Activated CD4-positive, alpha-beta T cell treated with anti-CD3 and anti-CD28 coated beads, Interleukin-2, amount 10 ng/mL, durations not matched to agents 24 days and 14 days (primary cell): ENCODE data around the gene STIM2. TPM values are rescaled to one million over a fixed set of nuclear protein-coding genes. Genes with fewer than 3 reads are reported as not detected.
"Not testable (repeated sequence)": the region's sequence is repeated elsewhere in the genome, so short reads cannot be mapped to it uniquely, and the experiment has no call there.

Source experiments
- DNase-seq: peaks from one replicate; pipeline ENCODE4 v3.0.0; 2022
- H3K27ac Mint-ChIP-seq: one replicate; pipeline ENCODE4 v1.8.0; 2022; ENCODE audit warnings: mild to moderate bottlenecking, mixed read lengths
- H3K27me3 Mint-ChIP-seq: one replicate; pipeline ENCODE4 v1.8.0; 2022; ENCODE audit warnings: mixed read lengths
- H3K36me3 Mint-ChIP-seq: one replicate; pipeline ENCODE4 v1.8.0; 2022; ENCODE audit warnings: low read depth, mild to moderate bottlenecking, mixed read lengths
- H3K4me1 Mint-ChIP-seq: one replicate; pipeline ENCODE4 v1.8.0; 2021; ENCODE audit warnings: mixed read lengths
- H3K4me3 Mint-ChIP-seq: one replicate; pipeline ENCODE4 v1.8.0; 2022; ENCODE audit warnings: mild to moderate bottlenecking, moderate library complexity, mixed read lengths
- H3K9me3 Mint-ChIP-seq: one replicate; pipeline ENCODE4 v1.8.0; 2021; ENCODE audit warnings: mixed read lengths
- intact Hi-C: fragments of 100-400 bp; cut with micrococcal nuclease; formaldehyde crosslinking; loops from one replicate; pipeline ENCODE4 v1.15.1; 2023
- total RNA-seq: library from RNA; stranded (reverse); gene quantifications from 2 replicates; pipeline ENCODE4 v1.2.3, GENCODE V29; 2022

Gene STIM2
- total RNA-seq, 1 donor from 2014 or later: 46.0 TPM

GRCh38 chr4:26823583-26823982, 37.1 kb upstream of the STIM2 start:
- Mint-ChIP-seq H3K4me1 (peaks cover 15% of the 10 kb centered on the region), H3K9me3 (peaks cover 18% of the 10 kb centered on the region), H3K36me3 (peaks cover 12% of the 10 kb centered on the region), H3K27ac (no peak overlapping the region), H3K27me3 (no peaks in the 10 kb centered on the region), H3K4me3 (no peak overlapping the region)
- intact Hi-C loops: no loop called here
- DNase-seq: no peak

GRCh38 chr4:26824667-26825066, 36.0 kb upstream of the STIM2 start:
- DNase-seq: no peak
- intact Hi-C loops: no loop called here
- H3K27ac Mint-ChIP-seq: no peak overlapping the region
- no peak overlapping the region for H3K4me3 Mint-ChIP-seq
- H3K4me1 Mint-ChIP-seq: peaks cover 15% of the 10 kb centered on the region
- peaks cover 18% of the 10 kb centered on the region for H3K9me3 Mint-ChIP-seq
- H3K27me3 Mint-ChIP-seq: no peaks in the 10 kb centered on the region
- H3K36me3 Mint-ChIP-seq: peaks cover 12% of the 10 kb centered on the region

- H3K27ac Mint-ChIP-seq: no peak overlapping the region
- DNase-seq: no peak
- H3K4me3 Mint-ChIP-seq: no peak overlapping the region
- intact Hi-C loops: no loop called here
- peaks cover 14% of the 10 kb centered on the region for H3K4me1 Mint-ChIP-seq
- H3K36me3 Mint-ChIP-seq: peaks cover 12% of the 10 kb centered on the region
- no peaks in the 10 kb centered on the region for H3K27me3 Mint-ChIP-seq
- peaks cover 11% of the 10 kb centered on the region for H3K9me3 Mint-ChIP-seq
These were observed 33.9 kb upstream of the STIM2 start for GRCh38 chr4:26826721-26827120.

- Mint-ChIP-seq H3K36me3 (peaks cover 12% of the 10 kb centered on the region), H3K4me1 (peaks cover 11% of the 10 kb centered on the region), H3K9me3 (peaks cover 11% of the 10 kb centered on the region)
- H3K27ac Mint-ChIP-seq, H3K4me3 Mint-ChIP-seq, intact Hi-C loops, H3K27me3 Mint-ChIP-seq, DNase-seq: not testable (repeated sequence)
These were observed 33.3 kb upstream of the STIM2 start for GRCh38 chr4:26827336-26827735.

- H3K9me3 Mint-ChIP-seq: peaks cover 9% of the 10 kb centered on the region
- H3K27ac Mint-ChIP-seq: no peak overlapping the region
- no peak overlapping the region for H3K4me3 Mint-ChIP-seq
- intact Hi-C loops: no loop called here
- peaks cover 6% of the 10 kb centered on the region for H3K4me1 Mint-ChIP-seq
- no peaks in the 10 kb centered on the region for H3K27me3 Mint-ChIP-seq
- DNase-seq: no peak
- H3K36me3 Mint-ChIP-seq: peaks cover 7% of the 10 kb centered on the region
These were observed 32.8 kb upstream of the STIM2 start for GRCh38 chr4:26827798-26828197.

- H3K4me3 Mint-ChIP-seq: no peak overlapping the region
- intact Hi-C loops: no loop called here
- H3K9me3 Mint-ChIP-seq: no peaks in the 10 kb centered on the region
- no peak overlapping the region for H3K27ac Mint-ChIP-seq
- no peak for DNase-seq
- no peaks in the 10 kb centered on the region for H3K4me1 Mint-ChIP-seq
- H3K36me3 Mint-ChIP-seq: no peaks in the 10 kb centered on the region
- H3K27me3 Mint-ChIP-seq: no peaks in the 10 kb centered on the region
These were observed 31.6 kb upstream of the STIM2 start for GRCh38 chr4:26829018-26829417.

- Mint-ChIP-seq H3K27me3 (no peaks in the 10 kb centered on the region), H3K36me3 (no peaks in the 10 kb centered on the region), H3K27ac (no peak overlapping the region), H3K4me1 (no peaks in the 10 kb centered on the region), H3K9me3 (peaks cover 3% of the 10 kb centered on the region), H3K4me3 (no peak overlapping the region)
- intact Hi-C loops: no loop called here
- no peak for DNase-seq
These were observed 30.6 kb upstream of the STIM2 start for GRCh38 chr4:26830033-26830432.

GRCh38 chr4:26830701-26831100, 29.9 kb upstream of the STIM2 start:
- H3K4me3 Mint-ChIP-seq: no peak overlapping the region
- H3K4me1 Mint-ChIP-seq: no peaks in the 10 kb centered on the region
- no peaks in the 10 kb centered on the region for H3K36me3 Mint-ChIP-seq

GRCh38 chr4:26836539-26836938, 24.1 kb upstream of the STIM2 start:
- intact Hi-C loops: no loop called here
- no peak overlapping the region for H3K4me3 Mint-ChIP-seq

More at GRCh38 chr4:26830701-26831100, 29.9 kb upstream of the STIM2 start:
- H3K27me3 Mint-ChIP-seq: no peaks in the 10 kb centered on the region
- peaks cover 3% of the 10 kb centered on the region for H3K9me3 Mint-ChIP-seq
- DNase-seq: no peak
- no peak overlapping the region for H3K27ac Mint-ChIP-seq
- intact Hi-C loops: no loop called here

GRCh38 chr4:26837993-26838842, 22.4 kb upstream of the STIM2 start:
- no peak overlapping the region for H3K27ac Mint-ChIP-seq
- peaks cover 3% of the 10 kb centered on the region for H3K27me3 Mint-ChIP-seq
- no peaks in the 10 kb centered on the region for H3K36me3 Mint-ChIP-seq
- intact Hi-C loops: no loop called here
- peaks cover 4% of the 10 kb centered on the region for H3K4me1 Mint-ChIP-seq
- H3K4me3 Mint-ChIP-seq: no peak overlapping the region
- peaks cover 3% of the 10 kb centered on the region for H3K9me3 Mint-ChIP-seq
- no peak for DNase-seq

More at GRCh38 chr4:26836539-26836938, 24.1 kb upstream of the STIM2 start:
- H3K27ac Mint-ChIP-seq: no peak overlapping the region
- peaks cover 3% of the 10 kb centered on the region for H3K9me3 Mint-ChIP-seq
- H3K4me1 Mint-ChIP-seq: peaks cover 4% of the 10 kb centered on the region
- DNase-seq: no peak
- no peaks in the 10 kb centered on the region for H3K36me3 Mint-ChIP-seq
- H3K27me3 Mint-ChIP-seq: no peaks in the 10 kb centered on the region

DNA sequence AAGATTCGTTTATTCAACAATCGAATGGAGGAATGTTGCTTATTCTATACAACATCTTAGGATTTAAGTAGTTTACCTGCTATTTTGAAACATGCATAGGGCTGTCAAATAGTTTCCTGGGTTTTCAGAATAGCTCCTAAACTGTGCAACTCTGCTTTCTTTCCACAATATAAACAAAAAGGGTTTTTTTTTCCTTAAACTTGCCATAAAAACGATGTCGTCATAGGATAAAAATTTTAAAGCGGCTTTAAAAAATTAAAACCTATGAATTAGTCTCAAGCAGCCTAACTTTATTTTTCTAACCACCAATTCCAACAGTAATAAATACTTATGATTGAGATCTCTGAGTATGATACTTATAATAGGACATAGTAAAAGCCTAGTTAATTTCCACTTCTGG, 21.6 kb upstream of the STIM2 start:
- Mint-ChIP-seq H3K36me3 (no peaks in the 10 kb centered on the region), H3K27ac (no peak overlapping the region), H3K27me3 (peaks cover 8% of the 10 kb centered on the region), H3K4me3 (no peak overlapping the region), H3K4me1 (peaks cover 4% of the 10 kb centered on the region), H3K9me3 (peaks cover 3% of the 10 kb centered on the region)
- intact Hi-C loops: no loop called here
- DNase-seq: no peak

GRCh38 chr4:26839534-26839951, 21.1 kb upstream of the STIM2 start:
- H3K4me3 Mint-ChIP-seq: no peak overlapping the region
- intact Hi-C loops: no loop called here
- H3K9me3 Mint-ChIP-seq: peaks cover under 1% of the 10 kb centered on the region
- H3K27me3 Mint-ChIP-seq: peaks cover 9% of the 10 kb centered on the region
- DNase-seq: no peak
- H3K4me1 Mint-ChIP-seq: peaks cover 4% of the 10 kb centered on the region
- no peaks in the 10 kb centered on the region for H3K36me3 Mint-ChIP-seq
- no peak overlapping the region for H3K27ac Mint-ChIP-seq

GRCh38 chr4:26840786-26841185, 19.9 kb upstream of the STIM2 start:
- intact Hi-C loops: no loop called here
- DNase-seq: no peak
- Mint-ChIP-seq H3K4me1 (peaks cover 4% of the 10 kb centered on the region), H3K27ac (no peak overlapping the region), H3K27me3 (peaks cover 12% of the 10 kb centered on the region), H3K36me3 (no peaks in the 10 kb centered on the region), H3K4me3 (no peak overlapping the region), H3K9me3 (peaks cover 3% of the 10 kb centered on the region)

GRCh38 chr4:26842911-26843310, 17.7 kb upstream of the STIM2 start:
- no peak overlapping the region for H3K27ac Mint-ChIP-seq
- H3K9me3 Mint-ChIP-seq: peaks cover 3% of the 10 kb centered on the region
- H3K27me3 Mint-ChIP-seq: peaks cover 19% of the 10 kb centered on the region
- no peaks in the 10 kb centered on the region for H3K36me3 Mint-ChIP-seq
- no peak for DNase-seq
- H3K4me3 Mint-ChIP-seq: no peak overlapping the region
- intact Hi-C loops: no loop called here
- H3K4me1 Mint-ChIP-seq: peaks cover 4% of the 10 kb centered on the region
